ENCODE data around the gene PRKCA.

PRKCA gene

DNA sequence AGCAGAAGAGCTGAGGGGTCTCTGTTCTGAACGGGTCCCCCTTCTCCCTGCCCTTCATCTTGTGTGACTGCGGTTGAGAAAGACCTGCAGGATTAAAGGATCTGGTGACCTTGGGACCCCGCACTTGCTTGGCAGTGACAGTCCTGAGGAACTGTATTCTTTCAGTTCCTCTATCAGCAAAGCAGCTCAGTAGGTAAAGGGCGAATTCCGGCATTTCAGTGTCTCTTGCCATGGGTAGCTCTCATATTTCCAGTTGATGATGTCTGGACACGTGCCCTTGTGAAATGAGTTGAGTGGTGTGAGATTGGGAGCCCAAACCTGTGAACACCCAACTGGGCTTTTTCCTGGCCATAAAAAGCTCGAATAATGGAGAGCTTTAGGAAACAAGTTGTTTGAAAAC is 135.7 kb downstream of the PRKCA start:
- DNase-seq (ENCODE audit: insufficient read length) (no peak), FAIRE-seq (no peak)
- TF ChIP-seq POLR2A (IDR thresholded peaks at IDR 0.05; ENCODE audit: low read depth, low read length): no peak
- TF ChIP-seq TAF1 (IDR thresholded peaks at IDR 0.05; ENCODE audit: borderline replicate concordance, low read depth, low read length): no peak
- no peak for TF ChIP-seq POLR2AphosphoS5 (IDR thresholded peaks at IDR 0.05; ENCODE audit: low read depth, low read length)

GRCh38 chr17:66441101-66441661 is 138.8 kb downstream of the PRKCA start:
- DNase-seq (ENCODE audit: insufficient read length): peak; percentile 21
- FAIRE-seq: no peak
- no peak for TF ChIP-seq POLR2A (IDR thresholded peaks at IDR 0.05; ENCODE audit: low read depth, low read length)
- no peak for TF ChIP-seq TAF1 (IDR thresholded peaks at IDR 0.05; ENCODE audit: borderline replicate concordance, low read depth, low read length)
- TF ChIP-seq POLR2AphosphoS5 (IDR thresholded peaks at IDR 0.05; ENCODE audit: low read depth, low read length): no peak

DNA sequence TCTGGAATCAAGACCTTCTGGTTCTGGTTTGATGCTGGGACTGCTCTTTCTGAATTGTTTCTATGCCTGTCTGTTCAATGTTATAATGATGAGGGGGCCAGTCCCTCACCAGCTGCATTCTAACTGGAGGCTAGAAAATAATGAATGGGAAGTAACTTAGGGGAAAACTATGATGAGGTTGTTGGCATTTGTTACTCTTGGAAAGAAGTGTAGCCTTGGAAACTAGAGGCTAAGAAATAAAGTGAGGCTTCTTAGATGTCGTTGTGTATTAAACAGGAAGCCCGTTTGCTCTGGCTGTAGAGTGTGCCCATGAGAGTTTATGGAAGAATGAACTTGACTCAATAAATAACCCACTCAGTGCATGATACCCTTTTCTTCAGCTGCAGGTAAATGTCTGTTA is 140.8 kb downstream of the PRKCA start:
- FAIRE-seq (no peak), DNase-seq (ENCODE audit: insufficient read length) (no peak)
- TF ChIP-seq TAF1 (IDR thresholded peaks at IDR 0.05; ENCODE audit: borderline replicate concordance, low read depth, low read length) (no peak), POLR2A (IDR thresholded peaks at IDR 0.05; ENCODE audit: low read depth, low read length) (no peak), POLR2AphosphoS5 (IDR thresholded peaks at IDR 0.05; ENCODE audit: low read depth, low read length) (no peak)

- TF ChIP-seq POLR2A (IDR thresholded peaks at IDR 0.05; ENCODE audit: low read depth, low read length) (no peak), POLR2AphosphoS5 (IDR thresholded peaks at IDR 0.05; ENCODE audit: low read depth, low read length) (no peak), TAF1 (IDR thresholded peaks at IDR 0.05; ENCODE audit: borderline replicate concordance, low read depth, low read length) (no peak)
- no peak for FAIRE-seq
- DNase-seq (ENCODE audit: insufficient read length): no peak
These were observed 141.2 kb downstream of the PRKCA start for GRCh38 chr17:66443606-66444005.

- TF ChIP-seq POLR2AphosphoS5 (IDR thresholded peaks at IDR 0.05; ENCODE audit: low read depth, low read length) (no peak), POLR2A (IDR thresholded peaks at IDR 0.05; ENCODE audit: low read depth, low read length) (no peak), TAF1 (IDR thresholded peaks at IDR 0.05; ENCODE audit: borderline replicate concordance, low read depth, low read length) (no peak)
- no peak for FAIRE-seq
- no peak for DNase-seq (ENCODE audit: insufficient read length)
These were observed 141.6 kb downstream of the PRKCA start for GRCh38 chr17:66444031-66444430.

DNA sequence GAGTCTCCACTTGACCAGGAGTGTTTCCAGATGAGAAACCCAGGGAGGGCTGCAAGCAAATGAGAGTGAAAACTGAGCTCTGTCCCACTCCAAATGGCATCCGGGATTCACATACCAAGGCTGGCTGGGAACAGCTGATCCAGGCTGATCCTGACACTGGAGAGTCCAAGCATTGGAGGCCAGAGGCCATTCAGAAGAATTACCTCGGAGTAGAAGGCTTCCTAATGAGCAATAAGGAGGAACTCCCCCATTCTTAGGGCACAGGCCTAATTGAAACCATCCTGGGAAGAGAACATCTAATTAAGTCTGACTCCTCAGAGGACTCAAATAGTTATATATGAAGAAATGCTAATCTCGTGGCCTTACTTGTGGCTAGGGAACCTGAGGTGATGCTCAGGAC is 142.8 kb downstream of the PRKCA start:
- TF ChIP-seq POLR2AphosphoS5 (IDR thresholded peaks at IDR 0.05; ENCODE audit: low read depth, low read length) (no peak), TAF1 (IDR thresholded peaks at IDR 0.05; ENCODE audit: borderline replicate concordance, low read depth, low read length) (no peak), POLR2A (IDR thresholded peaks at IDR 0.05; ENCODE audit: low read depth, low read length) (no peak)
- no peak for DNase-seq (ENCODE audit: insufficient read length)
- FAIRE-seq: no peak

GRCh38 chr17:66446419-66446818 is 144.0 kb downstream of the PRKCA start:
- no peak for TF ChIP-seq POLR2AphosphoS5 (IDR thresholded peaks at IDR 0.05; ENCODE audit: low read depth, low read length)
- no peak for TF ChIP-seq TAF1 (IDR thresholded peaks at IDR 0.05; ENCODE audit: borderline replicate concordance, low read depth, low read length)
- no peak for TF ChIP-seq POLR2A (IDR thresholded peaks at IDR 0.05; ENCODE audit: low read depth, low read length)
- FAIRE-seq (no peak), DNase-seq (ENCODE audit: insufficient read length) (no peak)

- DNase-seq (ENCODE audit: insufficient read length): no peak
- FAIRE-seq: no peak
- TF ChIP-seq TAF1 (IDR thresholded peaks at IDR 0.05; ENCODE audit: borderline replicate concordance, low read depth, low read length) (no peak), POLR2AphosphoS5 (IDR thresholded peaks at IDR 0.05; ENCODE audit: low read depth, low read length) (no peak), POLR2A (IDR thresholded peaks at IDR 0.05; ENCODE audit: low read depth, low read length) (no peak)
These were observed 144.7 kb downstream of the PRKCA start for GRCh38 chr17:66447159-66447558.

DNA sequence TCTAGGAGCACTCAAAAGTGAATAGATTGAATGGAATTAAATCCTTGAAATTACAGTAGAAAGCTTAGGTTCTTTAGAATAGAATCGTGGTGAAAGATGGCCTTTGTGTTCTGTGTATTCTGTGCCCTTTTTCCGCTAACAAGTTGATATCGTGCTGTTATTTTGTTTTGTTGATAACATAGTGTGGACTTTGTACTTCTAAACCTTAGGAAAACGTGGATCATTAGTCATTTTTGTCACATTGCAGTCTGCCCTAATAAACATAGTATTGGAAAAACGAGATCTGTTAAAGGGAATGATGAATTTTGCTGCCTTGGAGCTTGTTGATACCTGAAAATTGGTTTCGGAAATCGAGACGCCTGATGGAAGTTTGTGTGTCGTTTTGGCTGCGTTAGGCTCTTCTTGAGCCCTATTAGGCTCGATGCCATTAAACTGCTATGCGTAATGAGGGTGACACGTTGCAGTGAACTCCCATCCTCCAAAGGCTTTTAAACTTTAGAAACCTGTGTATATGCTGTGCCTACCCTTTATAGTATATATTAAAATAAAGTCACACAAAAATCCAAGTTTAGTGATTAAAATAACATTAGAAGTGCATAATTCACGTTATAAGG is 145.7 kb downstream of the PRKCA start:
- TF ChIP-seq TAF1 (IDR thresholded peaks at IDR 0.05; ENCODE audit: borderline replicate concordance, low read depth, low read length) (no peak), POLR2AphosphoS5 (IDR thresholded peaks at IDR 0.05; ENCODE audit: low read depth, low read length) (no peak), POLR2A (IDR thresholded peaks at IDR 0.05; ENCODE audit: low read depth, low read length) (no peak)
- no peak for DNase-seq (ENCODE audit: insufficient read length)
- FAIRE-seq: no peak

DNA sequence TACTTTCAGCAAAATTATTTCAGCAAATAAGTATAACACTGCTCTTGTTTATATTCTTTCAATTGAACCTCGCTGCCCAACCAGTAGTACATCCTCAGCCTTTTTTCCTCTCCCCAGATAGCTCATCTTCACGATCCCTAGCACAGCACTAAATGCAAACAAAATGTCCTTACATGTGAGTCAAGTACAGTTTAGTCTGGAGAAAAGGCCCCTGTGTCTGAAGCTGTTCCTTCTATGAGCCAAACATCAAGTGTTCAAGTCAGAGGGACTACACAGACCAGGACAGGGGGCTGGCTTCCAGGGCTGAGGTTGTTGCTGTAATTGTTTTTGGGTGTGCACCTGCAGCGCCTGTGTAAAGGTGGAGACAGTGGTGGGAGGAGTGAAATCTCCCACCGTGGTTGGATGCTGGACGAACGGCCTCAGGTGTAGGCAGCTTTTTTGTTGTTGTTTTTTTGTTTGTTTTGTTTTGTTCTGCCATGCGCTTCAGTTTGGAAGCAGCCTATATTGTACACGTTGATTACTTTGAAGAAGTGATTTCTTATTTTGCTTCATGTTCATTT is 147.1 kb downstream of the PRKCA start:
- DNase-seq (ENCODE audit: insufficient read length): no peak
- FAIRE-seq: no peak
- no peak for TF ChIP-seq POLR2A (IDR thresholded peaks at IDR 0.05; ENCODE audit: low read depth, low read length)
- TF ChIP-seq POLR2AphosphoS5 (IDR thresholded peaks at IDR 0.05; ENCODE audit: low read depth, low read length): no peak
- no peak for TF ChIP-seq TAF1 (IDR thresholded peaks at IDR 0.05; ENCODE audit: borderline replicate concordance, low read depth, low read length)

DNA sequence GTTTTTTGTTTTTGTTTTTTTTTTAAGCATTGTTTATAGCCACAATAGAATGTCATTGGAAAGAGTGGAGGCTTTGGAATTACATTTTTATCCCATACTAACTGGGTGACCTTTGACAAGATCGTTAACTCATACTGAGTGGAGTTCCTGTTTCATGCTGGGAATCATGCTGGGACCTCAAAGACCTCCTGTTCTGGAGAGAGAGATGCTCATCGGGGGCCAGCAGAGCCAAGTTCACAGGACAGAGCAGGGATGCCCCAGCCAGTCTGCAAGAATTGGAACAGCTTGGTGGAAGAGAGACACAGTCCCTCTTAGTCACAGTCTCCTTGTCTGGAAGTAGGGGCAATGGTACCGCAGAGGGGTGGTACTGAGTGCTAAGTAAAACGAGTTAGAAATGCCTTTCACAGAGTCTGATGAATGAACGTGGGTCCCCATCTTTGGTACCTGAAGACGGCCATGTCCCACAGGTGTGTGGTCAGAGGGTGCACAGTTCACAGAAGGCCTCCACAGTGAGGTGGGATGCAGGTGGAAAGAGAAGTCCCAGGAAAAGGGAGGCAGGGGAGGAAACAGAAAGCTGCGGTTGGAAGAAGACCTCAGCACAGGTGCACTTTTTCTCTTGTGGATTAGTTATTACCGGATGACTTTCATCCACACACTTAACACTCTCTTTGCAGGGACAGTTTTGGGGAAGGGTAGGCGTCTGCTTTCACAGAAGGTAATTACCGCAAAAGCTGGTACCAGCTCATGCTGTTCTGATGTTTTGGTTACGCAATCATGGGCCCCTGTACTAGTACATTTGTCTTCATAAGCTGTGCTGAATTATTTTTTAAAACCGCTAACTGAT is 147.8 kb downstream of the PRKCA start:
- TF ChIP-seq POLR2A (IDR thresholded peaks at IDR 0.05; ENCODE audit: low read depth, low read length) (no peak), POLR2AphosphoS5 (IDR thresholded peaks at IDR 0.05; ENCODE audit: low read depth, low read length) (no peak), TAF1 (IDR thresholded peaks at IDR 0.05; ENCODE audit: borderline replicate concordance, low read depth, low read length) (no peak)
- no peak for FAIRE-seq
- no peak for DNase-seq (ENCODE audit: insufficient read length)
